Measurements from ENCODE around the gene YBX2.

YBX2 gene

DNA sequence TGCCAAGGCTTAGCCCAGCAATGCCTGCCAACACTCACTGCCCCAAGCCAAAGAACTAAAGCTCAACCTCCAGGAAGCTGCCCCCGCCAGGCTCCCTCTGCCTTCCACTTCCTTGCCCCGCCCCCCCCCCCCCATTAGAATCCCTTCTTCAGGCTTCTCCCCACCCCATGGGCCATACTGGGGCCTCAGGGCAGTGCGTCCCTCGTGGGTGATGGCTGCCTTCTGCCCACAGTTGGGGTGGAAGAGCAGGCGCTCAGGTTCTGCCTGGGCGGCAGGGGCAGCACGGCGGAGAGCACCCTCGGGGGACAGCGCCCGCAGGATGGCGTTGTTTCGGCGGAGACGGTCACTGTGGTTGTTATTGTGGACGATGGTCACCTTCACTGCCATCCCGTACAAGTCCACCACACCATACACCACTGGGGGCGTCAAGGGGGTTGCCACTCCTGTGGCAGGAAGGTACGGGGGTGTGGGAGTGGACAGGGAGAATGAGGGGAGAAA lies 30.6 kb upstream of the YBX2 start:
- H3K36me3 ChIP-seq (ENCODE audit: control insufficient read depth, insufficient read depth, low read length), result peaks cover 45% of the 10 kb centered on the region
- TF ChIP-seq, protein P1, sequence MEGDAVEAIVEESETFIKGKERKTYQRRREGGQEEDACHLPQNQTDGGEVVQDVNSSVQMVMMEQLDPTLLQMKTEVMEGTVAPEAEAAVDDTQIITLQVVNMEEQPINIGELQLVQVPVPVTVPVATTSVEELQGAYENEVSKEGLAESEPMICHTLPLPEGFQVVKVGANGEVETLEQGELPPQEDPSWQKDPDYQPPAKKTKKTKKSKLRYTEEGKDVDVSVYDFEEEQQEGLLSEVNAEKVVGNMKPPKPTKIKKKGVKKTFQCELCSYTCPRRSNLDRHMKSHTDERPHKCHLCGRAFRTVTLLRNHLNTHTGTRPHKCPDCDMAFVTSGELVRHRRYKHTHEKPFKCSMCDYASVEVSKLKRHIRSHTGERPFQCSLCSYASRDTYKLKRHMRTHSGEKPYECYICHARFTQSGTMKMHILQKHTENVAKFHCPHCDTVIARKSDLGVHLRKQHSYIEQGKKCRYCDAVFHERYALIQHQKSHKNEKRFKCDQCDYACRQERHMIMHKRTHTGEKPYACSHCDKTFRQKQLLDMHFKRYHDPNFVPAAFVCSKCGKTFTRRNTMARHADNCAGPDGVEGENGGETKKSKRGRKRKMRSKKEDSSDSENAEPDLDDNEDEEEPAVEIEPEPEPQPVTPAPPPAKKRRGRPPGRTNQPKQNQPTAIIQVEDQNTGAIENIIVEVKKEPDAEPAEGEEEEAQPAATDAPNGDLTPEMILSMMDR (IDR thresholded peaks at IDR 0.05; ENCODE audit: insufficient read depth, low read length, poor library complexity, severe bottlenecking), result no peak
- H3K27me3 ChIP-seq (replicated peaks; ENCODE audit: control insufficient read depth, insufficient read depth, low read length), result no peaks in the 10 kb centered on the region
- no peak for DNase-seq (ENCODE audit: extremely low read depth, insufficient read length)
- H3K4me3 ChIP-seq (replicated peaks; ENCODE audit: low read depth, low read length), result no peak overlapping the region

DNA sequence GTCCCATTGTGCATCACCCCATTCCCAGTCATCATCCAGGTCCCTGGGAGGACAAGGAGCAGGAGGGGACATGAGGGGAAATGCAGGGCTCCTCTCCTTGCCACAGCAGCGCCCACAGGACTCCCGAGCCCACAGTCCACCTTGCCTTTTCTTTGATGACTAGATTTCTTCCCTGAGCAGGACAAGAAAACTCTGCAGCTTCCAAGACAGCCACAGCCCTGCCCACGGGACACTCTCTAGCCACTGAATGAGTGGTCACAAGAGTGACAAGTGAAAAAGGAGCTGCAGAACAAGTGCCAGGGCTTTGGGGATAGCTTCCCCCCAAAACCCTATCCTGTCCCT lies 30.0 kb upstream of the YBX2 start:
- Histone ChIP-seq H3K27me3 (replicated peaks; ENCODE audit: control insufficient read depth, insufficient read depth, low read length) (no peaks in the 10 kb centered on the region), H3K36me3 (ENCODE audit: control insufficient read depth, insufficient read depth, low read length) (peaks cover 45% of the 10 kb centered on the region), H3K4me3 (replicated peaks; ENCODE audit: low read depth, low read length) (no peak overlapping the region)
- TF ChIP-seq, protein P1 (IDR thresholded peaks at IDR 0.05; ENCODE audit: insufficient read depth, low read length, poor library complexity, severe bottlenecking), result no peak
- DNase-seq (ENCODE audit: extremely low read depth, insufficient read length), result no peak

DNA sequence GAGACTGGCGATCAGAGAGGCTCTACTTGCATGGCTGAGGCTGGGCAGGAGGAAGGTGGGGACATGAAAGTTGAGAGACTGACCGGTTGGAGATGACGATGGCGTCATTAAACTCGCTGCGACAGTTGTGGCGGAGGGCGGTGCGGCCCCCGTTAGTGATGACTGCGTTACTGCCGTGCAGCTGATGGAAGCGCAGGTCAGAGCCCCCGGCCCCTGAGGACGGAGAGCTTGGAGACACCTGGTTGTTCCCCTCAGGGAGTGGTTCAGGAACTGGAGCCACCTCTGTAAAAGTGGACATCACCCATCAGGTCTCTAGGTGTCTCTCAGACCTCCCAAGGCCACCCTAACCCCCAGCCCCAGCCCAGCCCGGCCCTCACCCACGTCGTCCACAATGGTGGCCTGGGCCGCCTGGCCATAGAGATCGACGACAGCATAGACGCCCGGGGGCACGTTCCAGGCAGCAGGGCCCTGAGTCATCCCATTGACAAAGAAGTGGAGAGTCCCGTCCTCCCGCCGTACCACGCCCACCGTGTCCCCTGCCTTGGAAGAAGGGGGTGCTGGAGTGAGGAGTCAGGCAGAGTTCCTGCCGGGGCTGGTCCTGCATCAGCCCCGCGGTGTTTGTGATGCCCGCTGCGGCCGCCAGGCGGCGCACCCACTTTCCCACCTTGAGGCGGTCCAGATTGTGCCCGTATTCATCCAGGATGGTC lies 29.4 kb upstream of the YBX2 start:
- peak; percentile 70 for DNase-seq (ENCODE audit: extremely low read depth, insufficient read length)
- Histone ChIP-seq H3K36me3 (ENCODE audit: control insufficient read depth, insufficient read depth, low read length) (peaks cover 48% of the 10 kb centered on the region), H3K27me3 (replicated peaks; ENCODE audit: control insufficient read depth, insufficient read depth, low read length) (no peaks in the 10 kb centered on the region), H3K4me3 (replicated peaks; ENCODE audit: low read depth, low read length) (no peak overlapping the region)
- TF ChIP-seq, protein P1 (IDR thresholded peaks at IDR 0.05; ENCODE audit: insufficient read depth, low read length, poor library complexity, severe bottlenecking), result peak; percentile 99

DNA sequence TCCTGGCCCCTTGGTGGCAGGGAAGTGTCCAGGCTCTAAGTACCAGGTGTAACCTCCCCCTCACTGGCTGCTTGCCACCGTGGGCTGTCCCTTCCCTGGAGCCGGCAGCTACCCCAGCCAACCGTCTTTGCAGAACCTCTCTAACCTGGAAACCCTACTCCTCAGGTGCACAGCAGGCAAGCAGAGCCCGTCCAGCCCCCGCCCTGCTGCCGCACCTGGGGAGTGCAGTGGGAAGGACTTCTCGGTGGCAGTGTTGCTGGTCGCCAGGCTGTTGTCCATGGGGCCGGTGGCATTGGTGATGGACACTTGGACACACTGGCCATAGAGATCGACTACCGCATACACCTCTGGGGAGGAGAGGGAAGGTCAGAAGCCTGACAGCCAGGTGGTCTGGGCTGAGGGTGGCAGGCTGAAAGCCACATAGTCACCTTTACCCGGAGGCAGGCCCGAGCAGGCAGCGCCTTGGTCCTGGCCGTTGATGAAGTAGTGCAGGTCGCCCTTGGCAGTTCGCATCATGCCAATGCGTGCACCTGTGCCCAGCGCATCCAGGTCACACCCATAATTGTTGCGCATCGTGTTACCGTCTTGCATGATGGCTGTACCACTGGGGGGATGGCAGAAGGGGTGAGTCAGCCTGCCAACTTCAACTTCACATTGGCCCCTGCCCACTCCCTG lies 28.2 kb upstream of the YBX2 start:
- no peak for DNase-seq (ENCODE audit: extremely low read depth, insufficient read length)
- TF ChIP-seq, protein P1 (IDR thresholded peaks at IDR 0.05; ENCODE audit: insufficient read depth, low read length, poor library complexity, severe bottlenecking), result no peak
- H3K4me3 ChIP-seq (replicated peaks; ENCODE audit: low read depth, low read length), result no peak overlapping the region
- H3K36me3 ChIP-seq (ENCODE audit: control insufficient read depth, insufficient read depth, low read length), result peaks cover 56% of the 10 kb centered on the region
- H3K27me3 ChIP-seq (replicated peaks; ENCODE audit: control insufficient read depth, insufficient read depth, low read length), result no peaks in the 10 kb centered on the region

DNA sequence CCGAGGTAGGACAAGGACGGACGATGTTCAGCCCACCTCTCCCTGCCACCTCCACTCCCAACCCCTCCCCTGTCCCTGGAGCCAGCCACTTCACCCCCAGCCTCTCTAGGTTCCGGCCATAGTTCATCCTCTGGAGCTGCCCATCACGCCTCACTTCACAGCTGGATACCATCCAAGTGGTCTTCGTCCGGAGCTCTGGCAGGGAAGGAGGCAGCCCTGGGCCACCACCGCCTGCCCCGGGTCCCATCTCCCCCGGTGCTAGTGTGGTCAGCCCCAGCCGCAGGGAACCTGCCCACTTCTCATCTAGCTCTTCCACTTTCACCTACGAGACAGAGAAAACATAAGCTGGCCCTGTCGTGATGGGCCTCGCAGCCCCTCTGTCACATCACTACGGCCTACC lies 27.0 kb upstream of the YBX2 start:
- Histone ChIP-seq H3K27me3 (replicated peaks; ENCODE audit: control insufficient read depth, insufficient read depth, low read length) (no peaks in the 10 kb centered on the region), H3K4me3 (replicated peaks; ENCODE audit: low read depth, low read length) (no peak overlapping the region), H3K36me3 (ENCODE audit: control insufficient read depth, insufficient read depth, low read length) (peaks cover 57% of the 10 kb centered on the region)
- TF ChIP-seq, protein P1 (IDR thresholded peaks at IDR 0.05; ENCODE audit: insufficient read depth, low read length, poor library complexity, severe bottlenecking), result no peak
- DNase-seq (ENCODE audit: extremely low read depth, insufficient read length), result no peak
